Thyroid gland (tissue), 4 donors: ENCODE data around the gene STAT3.

ENCODE experiments used
- CTCF ChIP-seq, 6 experiments: fragments of 200-600 bp in 3 of 6; fragments of 450-650 bp in 3 of 6; sonication (generic) in 3 of 6; IDR thresholded peaks; one replicate each; pipeline ENCODE4 v1.5.1; 2016 to 2019; ENCODE audit warnings: antibody characterized with exemption in 6 of 6, mild to moderate bottlenecking in 2 of 6, inconsistent platforms in 1 of 6, moderate library complexity in 1 of 6
- POLR2A ChIP-seq, 2 donors: fragments of 450-650 bp; IDR thresholded peaks; one replicate each; pipeline ENCODE4 v1.6.1; 2017; ENCODE audit warnings: antibody characterized with exemption in 2 of 2, mild to moderate bottlenecking in 2 of 2, moderate library complexity in 1 of 2

GRCh38 chr17:42308446-42308845 lies 79.8 kb downstream of the STAT3 start:
- TF ChIP-seq CTCF (IDR thresholded peaks at IDR 0.05) (no peak), POLR2A (IDR thresholded peaks at IDR 0.05) (no peak)
